OCI-LY7 (cell line): ENCODE measurements around the gene KMT5B. TPM values are rescaled to one million over a fixed set of nuclear protein-coding genes. Genes with fewer than 3 reads are reported as not detected.

Source experiments
- BruUV-seq: library from RNA; stranded (reverse); fragments of 400-500 nt; replicated peaks from 2 replicates; lab custom pipeline; 2021; lab: Mats Ljungman, UMichigan
- CTCF ChIA-PET: fragments of 300-600 bp; sonication (Branson Sonifier 250); formaldehyde crosslinking; loops from one replicate; lab custom pipeline; 2022; ENCODE audit warnings: antibody characterized with exemption; ENCODE audit not compliant: unreplicated experiment; lab: Charles Lee
- POLR2A ChIA-PET: fragments of 300-600 bp; sonication (Branson Sonifier 250); formaldehyde crosslinking; loops from one replicate; lab custom pipeline; 2022; ENCODE audit warnings: antibody characterized with exemption; lab: Charles Lee
- DNase-seq: peaks from one replicate; pipeline ENCODE4 v3.0.0-alpha.2; 2015; ENCODE audit warnings: low spot score
- H2AFZ ChIP-seq: fragments of 200-600 bp; sonication (generic), shearing (Covaris generic); 2 replicates; pipeline ENCODE4 v1.6.1; 2014; ENCODE audit warnings: mild to moderate bottlenecking, antibody characterized with exemption, low read length, moderate library complexity
- H3K27ac ChIP-seq: fragments of 200-600 bp; sonication (generic); 2 replicates; pipeline ENCODE4 v1.5.1; 2014; ENCODE audit warnings: mixed run types, low read depth, mild to moderate bottlenecking, moderate library complexity, low read length, inconsistent platforms; ENCODE audit not compliant: poor library complexity, severe bottlenecking
- H3K36me3 ChIP-seq: fragments of 200-600 bp; sonication (generic); 2 replicates; pipeline ENCODE4 v1.6.1; 2014; ENCODE audit warnings: mild to moderate bottlenecking, antibody characterized with exemption, low read length, moderate library complexity, mixed read lengths; ENCODE audit not compliant: insufficient read depth
- H3K4me1 ChIP-seq: fragments of 200-600 bp; sonication (generic); 2 replicates; pipeline ENCODE4 v1.5.1; 2014; ENCODE audit warnings: mild to moderate bottlenecking, low read length; ENCODE audit not compliant: insufficient read depth, poor library complexity, severe bottlenecking
- H3K4me2 ChIP-seq: fragments of 200-600 bp; sonication (generic); 2 replicates; pipeline ENCODE4 v1.6.1; 2014; ENCODE audit warnings: mild to moderate bottlenecking, low read length
- H3K4me3 ChIP-seq: fragments of 200-600 bp; sonication (generic); 2 replicates; pipeline ENCODE4 v1.5.1; 2014; ENCODE audit warnings: mild to moderate bottlenecking, low read depth, low read length; ENCODE audit not compliant: poor library complexity, severe bottlenecking
- H3K79me2 ChIP-seq: fragments of 200-600 bp; sonication (generic); 2 replicates; pipeline ENCODE4 v1.6.1; 2016; ENCODE audit warnings: low read depth, mild to moderate bottlenecking, low read length, moderate library complexity, mixed read lengths; ENCODE audit not compliant: insufficient read depth
- H3K9me2 ChIP-seq: fragments of 200-600 bp; sonication (generic); 2 replicates; pipeline ENCODE4 v1.6.1; 2016; ENCODE audit warnings: mild to moderate bottlenecking, low read length, mixed read lengths; ENCODE audit not compliant: insufficient read depth
- H3K9me3 ChIP-seq: fragments of 200-600 bp; sonication (generic); 2 replicates; pipeline ENCODE4 v1.6.1; 2014; ENCODE audit warnings: mild to moderate bottlenecking, mixed run types, low read length, mixed read lengths
- H4K20me1 ChIP-seq: fragments of 200-600 bp; sonication (generic); 2 replicates; pipeline ENCODE4 v1.6.1; 2014; ENCODE audit warnings: mild to moderate bottlenecking, antibody characterized with exemption, low read length, moderate library complexity, mixed read lengths; ENCODE audit not compliant: insufficient read depth
- EZH2phosphoT487 ChIP-seq: fragments of 200-600 bp; sonication (generic); IDR thresholded peaks from 2 replicates; pipeline ENCODE4 v1.6.1; 2018; ENCODE audit warnings: low read depth, borderline replicate concordance, mild to moderate bottlenecking, mixed run types, antibody characterized with exemption, low read length, moderate library complexity, mixed read lengths
- intact Hi-C: fragments of 100-400 bp; cut with micrococcal nuclease; formaldehyde crosslinking; loops from one replicate; pipeline ENCODE4 v1.10.0; 2022; ENCODE audit not compliant: unreplicated experiment
- total RNA-seq, 2 experiments: library from RNA; depleted of rRNA in 1 of 2; stranded (reverse); fragments of >200 nt in 1 of 2; shearing (Covaris generic) in 1 of 2; gene quantifications; 2 replicates each; pipeline ENCODE4 v1.2.3, GENCODE V29; 2014 to 2022
- TF ChIP-seq, protein P1 (sequence below): fragments of 200-600 bp; sonication (generic); conservative IDR thresholded peaks from 2 replicates; pipeline ENCODE4 v1.5.1; 2014; ENCODE audit warnings: mild to moderate bottlenecking, antibody characterized with exemption, low read length, moderate library complexity, mixed read lengths

The KMT5B gene
- total RNA-seq, 2 experiments from 2014 or later, result 14.3 to 28.8 TPM

DNA sequence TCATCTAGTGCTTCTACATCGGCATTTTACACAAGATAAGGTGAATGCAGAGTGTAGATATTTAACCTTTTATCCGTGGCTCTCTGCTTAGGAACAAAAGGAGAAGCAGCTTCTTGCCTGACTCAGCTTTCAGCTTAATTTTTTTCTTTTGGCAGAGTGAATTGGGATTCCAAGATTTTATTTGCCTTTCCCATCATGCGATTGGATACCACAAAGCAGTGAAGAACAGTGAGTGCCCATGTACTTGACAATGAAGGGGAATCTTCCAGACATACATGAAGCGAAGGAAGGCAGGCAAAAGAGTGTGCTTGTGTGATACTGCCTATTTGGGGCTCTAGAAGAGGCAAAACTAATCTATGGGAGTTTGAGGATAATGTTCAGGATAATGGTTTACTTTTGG is 74.9 kb downstream of the KMT5B start:
- no peak overlapping the region for H3K4me2 ChIP-seq
- no peaks in the 10 kb centered on the region for H3K9me2 ChIP-seq
- H2AFZ ChIP-seq, result no peak overlapping the region

DNA sequence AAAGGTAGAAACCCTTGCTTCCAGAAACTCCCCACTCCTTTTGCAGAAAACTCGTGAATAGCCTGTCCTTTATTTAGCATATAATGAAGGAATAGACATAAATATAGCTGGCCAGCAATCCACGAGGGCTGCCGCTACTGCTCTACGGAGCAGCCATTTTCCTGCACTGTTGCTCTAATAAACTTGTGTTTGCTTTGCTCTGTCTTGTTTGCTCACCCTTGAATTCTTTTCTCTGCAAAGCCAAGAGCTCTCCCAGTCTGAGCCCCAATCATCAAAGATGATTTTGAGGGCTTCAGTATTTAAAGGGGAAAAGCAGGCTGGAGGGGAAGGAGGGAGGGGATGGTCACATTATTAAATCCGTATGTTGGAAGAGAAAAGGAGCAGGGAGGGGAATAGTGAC is 75.3 kb downstream of the KMT5B start:
- H3K4me3 ChIP-seq, result no peak overlapping the region
- peaks cover 15% of the 10 kb centered on the region; the same call in 1 of the 2 replicates for H3K9me3 ChIP-seq
- ChIA-PET POLR2A (no interaction called here), CTCF (no interaction called here)
- H3K4me1 ChIP-seq, result peaks cover 7% of the 10 kb centered on the region
- H3K4me2 ChIP-seq, result no peak overlapping the region
- no peaks in the 10 kb centered on the region for H4K20me1 ChIP-seq
- intact Hi-C loops, result no loop called here
- no peak overlapping the region for H2AFZ ChIP-seq
- TF ChIP-seq, protein P1, sequence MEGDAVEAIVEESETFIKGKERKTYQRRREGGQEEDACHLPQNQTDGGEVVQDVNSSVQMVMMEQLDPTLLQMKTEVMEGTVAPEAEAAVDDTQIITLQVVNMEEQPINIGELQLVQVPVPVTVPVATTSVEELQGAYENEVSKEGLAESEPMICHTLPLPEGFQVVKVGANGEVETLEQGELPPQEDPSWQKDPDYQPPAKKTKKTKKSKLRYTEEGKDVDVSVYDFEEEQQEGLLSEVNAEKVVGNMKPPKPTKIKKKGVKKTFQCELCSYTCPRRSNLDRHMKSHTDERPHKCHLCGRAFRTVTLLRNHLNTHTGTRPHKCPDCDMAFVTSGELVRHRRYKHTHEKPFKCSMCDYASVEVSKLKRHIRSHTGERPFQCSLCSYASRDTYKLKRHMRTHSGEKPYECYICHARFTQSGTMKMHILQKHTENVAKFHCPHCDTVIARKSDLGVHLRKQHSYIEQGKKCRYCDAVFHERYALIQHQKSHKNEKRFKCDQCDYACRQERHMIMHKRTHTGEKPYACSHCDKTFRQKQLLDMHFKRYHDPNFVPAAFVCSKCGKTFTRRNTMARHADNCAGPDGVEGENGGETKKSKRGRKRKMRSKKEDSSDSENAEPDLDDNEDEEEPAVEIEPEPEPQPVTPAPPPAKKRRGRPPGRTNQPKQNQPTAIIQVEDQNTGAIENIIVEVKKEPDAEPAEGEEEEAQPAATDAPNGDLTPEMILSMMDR, result no peak
- TF ChIP-seq EZH2phosphoT487, result no peak
- H3K9me2 ChIP-seq, result no peaks in the 10 kb centered on the region
- no peaks in the 10 kb centered on the region for H3K79me2 ChIP-seq
- H3K27ac ChIP-seq, result no peak overlapping the region
- BruUV-seq, result no TSS peak
- DNase-seq, result no peak
- no peaks in the 10 kb centered on the region for H3K36me3 ChIP-seq

More for the DNA sequence above, 74.9 kb downstream of the KMT5B start:
- peaks cover 12% of the 10 kb centered on the region; the same call in 1 of the 2 replicates for H3K9me3 ChIP-seq
- no peaks in the 10 kb centered on the region for H4K20me1 ChIP-seq
- H3K36me3 ChIP-seq, result no peaks in the 10 kb centered on the region
- H3K79me2 ChIP-seq, result no peaks in the 10 kb centered on the region
- intact Hi-C loops, result no loop called here
- CTCF ChIA-PET, result no interaction called here
- POLR2A ChIA-PET, result no interaction called here
- no peak for DNase-seq
- H3K4me3 ChIP-seq, result no peak overlapping the region
- no TSS peak for BruUV-seq
- H3K4me1 ChIP-seq, result peaks cover 7% of the 10 kb centered on the region
- no peak for TF ChIP-seq EZH2phosphoT487
- TF ChIP-seq, protein P1, result no peak
- H3K27ac ChIP-seq, result no peak overlapping the region

DNA sequence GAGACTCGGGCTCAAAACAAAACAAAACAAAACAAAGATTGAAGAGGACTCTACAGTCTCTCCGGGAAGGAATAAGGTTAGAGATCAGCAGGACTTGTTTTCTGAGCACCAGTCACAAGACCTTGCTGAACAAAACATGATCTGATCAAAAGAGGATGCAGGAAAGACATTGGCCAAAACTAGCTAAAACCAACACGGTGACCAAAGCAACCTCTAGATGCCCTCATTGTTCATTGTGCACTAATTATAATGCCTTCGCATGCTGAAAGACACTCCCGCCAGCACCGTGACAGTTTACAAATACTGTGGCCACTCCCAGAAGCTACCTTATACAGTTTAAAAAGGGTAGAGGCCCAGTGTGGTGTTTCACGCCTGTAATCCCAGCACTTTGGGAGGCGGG is 76.2 kb downstream of the KMT5B start:
- Histone ChIP-seq H4K20me1 (no peaks in the 10 kb centered on the region), H3K9me3 (peaks cover 15% of the 10 kb centered on the region; the same call in 1 of the 2 replicates), H3K4me1 (peaks cover 4% of the 10 kb centered on the region), H3K36me3 (no peaks in the 10 kb centered on the region), H3K4me3 (no peak overlapping the region), H2AFZ (no peak overlapping the region), H3K79me2 (no peaks in the 10 kb centered on the region), H3K27ac (no peak overlapping the region), H3K4me2 (no peak overlapping the region), H3K9me2 (no peaks in the 10 kb centered on the region)
- POLR2A ChIA-PET, result no interaction called here
- intact Hi-C loops, result no loop called here
- BruUV-seq, result no TSS peak
- TF ChIP-seq, protein P1, result no peak
- TF ChIP-seq EZH2phosphoT487, result no peak
- DNase-seq, result no peak
- CTCF ChIA-PET, result no interaction called here
